AG09319 (cell line): Measurements from ENCODE around the gene NOD2.
A peak's percentile ranks its signal among the peaks of the same experiment; 100 is the strongest.

ENCODE experiments used
- DNase-seq: peaks from one replicate; pipeline ENCODE4 v3.0.0-alpha.2; 2010; ENCODE audit warnings: low read depth; ENCODE audit errors: extremely low read depth
- CTCF ChIP-seq: IDR thresholded peaks from 2 replicates; pipeline ENCODE4 v1.5.1; 2011; ENCODE audit warnings: low read depth, mild to moderate bottlenecking, inconsistent platforms, low read length, moderate library complexity

The NOD2 gene

GRCh38 chr16:50744881-50745280 lies 51.5 kb downstream of the NOD2 start:
- no peak for TF ChIP-seq CTCF
- DNase-seq = no peak

DNA sequence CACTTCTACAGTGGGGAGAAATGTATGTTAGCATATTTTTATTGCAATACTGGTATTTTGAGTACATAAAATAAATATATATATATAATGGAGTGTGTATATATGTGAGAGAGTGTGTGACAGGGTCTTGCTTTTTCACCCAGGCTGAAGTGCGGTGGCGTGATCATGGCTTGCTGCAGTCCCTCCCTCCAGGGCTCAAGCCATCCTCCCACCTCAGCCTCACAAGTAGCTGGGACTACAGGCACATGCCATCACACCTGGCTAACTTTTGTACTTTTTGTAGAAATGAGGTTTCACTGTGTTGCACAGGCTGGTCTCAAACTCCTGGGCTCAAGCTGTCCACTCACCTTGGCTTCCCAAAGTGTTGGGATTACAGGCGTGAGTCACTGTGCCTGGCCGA lies 52.5 kb downstream of the NOD2 start:
- no peak for TF ChIP-seq CTCF
- no peak for DNase-seq

DNA sequence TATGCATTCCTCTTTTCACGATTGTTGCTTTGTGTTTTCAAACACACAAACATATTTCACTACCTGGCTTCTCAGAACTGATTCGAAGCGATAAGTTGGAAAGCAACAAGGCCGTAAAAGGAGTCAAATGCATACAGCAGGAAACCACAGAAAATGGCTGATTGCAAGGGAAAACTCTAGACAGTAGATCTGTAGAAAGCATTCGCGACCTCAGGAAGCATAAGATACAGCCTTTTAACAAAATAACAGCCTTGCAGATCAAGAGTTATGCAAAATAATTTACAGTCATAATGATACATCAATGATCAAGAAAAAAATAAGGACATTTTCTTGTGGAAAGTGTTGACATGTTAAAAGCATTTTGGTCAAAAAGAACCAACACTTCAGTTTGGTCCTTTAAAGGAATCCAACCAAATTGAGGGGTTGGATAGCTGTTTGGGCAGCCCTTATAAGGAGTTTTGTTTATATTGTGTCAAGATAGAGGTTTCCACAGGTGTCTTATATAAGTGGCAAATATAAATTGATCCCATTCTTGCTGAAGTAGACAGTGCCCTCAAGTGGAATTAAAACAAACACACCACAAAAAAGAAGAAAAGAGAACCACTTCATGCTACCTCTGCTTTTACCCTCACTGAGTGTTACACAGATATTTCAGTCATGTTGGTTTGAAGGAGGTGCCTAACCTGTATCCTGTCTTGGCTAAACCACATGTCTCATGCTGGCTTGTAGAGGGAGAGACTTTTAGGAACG lies 54.0 kb downstream of the NOD2 start:
- TF ChIP-seq CTCF = 0 out of 2 replicates have a peak, but pooled peaks have one; percentile 2
- DNase-seq = no peak

DNA sequence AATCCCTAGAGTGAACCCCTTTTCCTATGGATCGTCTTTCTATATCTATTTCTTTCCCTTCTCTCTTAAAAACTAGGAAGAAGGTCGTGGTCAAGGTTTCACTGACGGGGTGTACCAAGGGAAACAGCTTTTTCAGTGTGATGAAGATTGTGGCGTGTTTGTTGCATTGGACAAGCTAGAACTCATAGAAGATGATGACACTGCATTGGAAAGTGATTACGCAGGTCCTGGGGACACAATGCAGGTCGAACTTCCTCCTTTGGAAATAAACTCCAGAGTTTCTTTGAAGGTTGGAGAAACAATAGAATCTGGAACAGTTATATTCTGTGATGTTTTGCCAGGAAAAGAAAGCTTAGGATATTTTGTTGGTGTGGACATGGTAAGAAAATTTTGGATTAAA lies 58.1 kb downstream of the NOD2 start:
- TF ChIP-seq CTCF = no peak

DNA sequence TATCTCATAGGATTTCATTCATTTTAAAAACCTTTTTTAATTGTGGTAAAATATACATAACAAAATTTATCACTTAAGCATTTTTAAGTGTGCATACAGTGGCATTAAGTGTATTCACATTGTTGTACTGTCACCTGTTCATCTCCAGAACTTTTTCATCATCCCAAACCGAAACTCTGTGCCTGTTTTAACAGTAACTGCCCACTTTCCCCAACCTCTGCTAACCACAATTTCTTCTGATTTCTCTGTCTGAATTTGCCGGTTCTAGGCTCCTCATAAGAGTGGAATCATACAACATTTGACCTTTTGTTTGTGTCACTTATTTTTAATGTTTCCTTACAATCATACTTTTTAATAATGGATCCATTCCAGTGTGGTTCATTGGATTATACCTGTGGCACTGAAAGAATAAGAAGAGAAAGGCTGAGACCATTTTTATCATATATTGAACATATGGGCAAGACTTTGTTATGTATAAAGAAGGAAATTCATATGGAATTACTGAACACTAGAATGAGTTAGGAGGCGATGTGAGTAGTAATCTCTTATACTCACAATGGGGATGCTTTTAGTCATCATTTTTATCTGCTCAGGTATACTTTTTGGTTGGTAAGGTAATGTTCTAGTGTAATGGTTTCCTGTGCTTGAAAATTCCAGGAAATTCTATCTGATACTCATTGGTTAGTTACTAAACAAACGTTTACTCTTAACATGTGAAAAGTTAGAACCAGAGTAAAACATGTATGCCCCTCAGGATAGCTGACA lies 59.2 kb downstream of the NOD2 start:
- no peak for TF ChIP-seq CTCF

More for the DNA sequence above, 58.1 kb downstream of the NOD2 start:
- DNase-seq = no peak

DNA sequence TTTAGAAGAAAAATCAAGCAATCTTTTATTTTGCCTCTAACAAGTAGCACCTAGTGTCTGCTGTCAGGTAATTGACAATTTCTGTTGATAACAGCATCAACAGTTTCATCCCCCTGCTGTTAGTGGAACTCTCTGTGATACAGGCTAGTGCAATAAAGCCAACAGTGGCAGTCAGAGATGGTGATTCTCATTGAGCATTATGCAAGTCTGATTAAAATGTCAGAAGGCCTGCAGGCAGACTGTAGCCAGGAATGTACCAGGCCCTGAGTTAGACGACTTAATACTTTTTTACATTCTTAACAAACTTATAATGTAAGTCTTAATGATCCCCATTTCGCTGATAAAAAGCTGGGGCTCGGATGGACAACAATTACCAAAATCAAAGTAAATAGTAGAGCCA lies 63.1 kb downstream of the NOD2 start:
- DNase-seq = no peak

More for the DNA sequence above, 59.2 kb downstream of the NOD2 start:
- DNase-seq = no peak

More for the DNA sequence above, 63.1 kb downstream of the NOD2 start:
- no peak for TF ChIP-seq CTCF
